Hematopoietic multipotent progenitor cell treated with erythropoietin and hydrocortisone succinate and interleukin-3 and kit ligand, for 15 days (in vitro differentiated cells): ENCODE results near the gene MEGF11.

ENCODE experiments used
- DNase-seq: peaks from one replicate; pipeline ENCODE4 v3.0.0-alpha.2; 2015; ENCODE audit warnings: low spot score

The MEGF11 gene

GRCh38 chr15:65938604-65939003 is 314.9 kb downstream of the MEGF11 start:
- no peak for DNase-seq

- no peak for DNase-seq
Observed at GRCh38 chr15:65937476-65937875, 316.1 kb downstream of the MEGF11 start.

- no peak for DNase-seq
Observed at GRCh38 chr15:65937054-65937453, 316.5 kb downstream of the MEGF11 start.

- DNase-seq, result no peak
Observed at GRCh38 chr15:65936282-65936681, 317.3 kb downstream of the MEGF11 start.

GRCh38 chr15:65935391-65935790 is 318.2 kb downstream of the MEGF11 start:
- no peak for DNase-seq

- DNase-seq, result no peak
Observed at GRCh38 chr15:65931221-65931620, 322.3 kb downstream of the MEGF11 start.

GRCh38 chr15:65930134-65930533 is 323.4 kb downstream of the MEGF11 start:
- no peak for DNase-seq

GRCh38 chr15:65929573-65929972 is 324.0 kb downstream of the MEGF11 start:
- DNase-seq, result no peak

GRCh38 chr15:65927545-65927944 is 326.0 kb downstream of the MEGF11 start:
- no peak for DNase-seq

GRCh38 chr15:65926899-65927298 is 326.7 kb downstream of the MEGF11 start:
- DNase-seq, result no peak

- DNase-seq, result no peak
Observed at GRCh38 chr15:65926459-65926858, 327.1 kb downstream of the MEGF11 start.

- no peak for DNase-seq
Observed at GRCh38 chr15:65925338-65925737, 328.2 kb downstream of the MEGF11 start.

GRCh38 chr15:65924004-65924403 is 329.5 kb downstream of the MEGF11 start:
- DNase-seq, result no peak

GRCh38 chr15:65923264-65923663 is 330.3 kb downstream of the MEGF11 start:
- no peak for DNase-seq

- no peak for DNase-seq
Observed at GRCh38 chr15:65922621-65923020, 330.9 kb downstream of the MEGF11 start.

- DNase-seq, result no peak
Observed at GRCh38 chr15:65921780-65922179, 331.8 kb downstream of the MEGF11 start.

GRCh38 chr15:65920825-65921309 is 332.7 kb downstream of the MEGF11 start:
- no peak for DNase-seq

GRCh38 chr15:65920121-65920520 is 333.4 kb downstream of the MEGF11 start:
- DNase-seq, result peak; percentile 9

GRCh38 chr15:65919353-65919752 is 334.2 kb downstream of the MEGF11 start:
- no peak for DNase-seq

- no peak for DNase-seq
Observed at GRCh38 chr15:65918945-65919344, 334.6 kb downstream of the MEGF11 start.

- DNase-seq, result no peak
Observed at GRCh38 chr15:65918357-65918920, 335.1 kb downstream of the MEGF11 start.

- no peak for DNase-seq
Observed at GRCh38 chr15:65917936-65918335, 335.6 kb downstream of the MEGF11 start.

GRCh38 chr15:65917407-65917756 is 336.2 kb downstream of the MEGF11 start:
- DNase-seq, result no peak

GRCh38 chr15:65916664-65917406 is 336.7 kb downstream of the MEGF11 start:
- DNase-seq, result no peak
